ENCODE results near the gene IGF2R.
"Not testable (repeated sequence)": the region's sequence is repeated elsewhere in the genome, so short reads cannot be mapped to it uniquely, and the experiment has no call there.

Gene IGF2R

DNA sequence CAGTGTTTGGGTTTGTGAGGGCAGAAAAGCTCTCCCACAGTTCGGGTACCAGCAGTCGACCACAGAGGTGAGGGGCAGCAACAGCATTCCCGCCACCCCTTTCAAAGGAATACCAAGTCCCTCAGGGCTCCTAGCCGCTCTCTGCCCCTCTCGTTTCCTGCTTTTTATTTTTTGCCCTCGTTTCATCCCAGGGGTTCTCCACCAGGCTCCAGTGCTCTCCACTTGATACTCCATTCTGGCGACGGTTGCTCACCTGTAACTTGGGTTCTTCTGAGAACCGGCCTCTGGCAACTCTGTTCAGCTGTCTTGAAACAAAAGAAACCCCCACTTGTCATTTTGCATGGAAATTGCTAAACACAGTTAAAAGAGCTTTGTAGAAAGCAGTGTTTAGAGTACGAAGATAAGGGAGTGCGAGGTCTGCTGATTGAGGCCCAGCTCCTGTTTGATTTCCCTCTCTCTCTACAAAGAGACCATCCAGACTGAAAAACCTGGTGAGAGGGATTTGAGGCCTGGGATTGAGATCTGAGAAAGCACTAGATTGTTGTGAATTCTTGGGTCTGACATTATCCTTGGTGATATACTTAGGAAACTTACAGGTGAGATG lies 28.7 kb downstream of the IGF2R start:
- no peak for DNase-seq (ENCODE audit: low spot score)

DNA sequence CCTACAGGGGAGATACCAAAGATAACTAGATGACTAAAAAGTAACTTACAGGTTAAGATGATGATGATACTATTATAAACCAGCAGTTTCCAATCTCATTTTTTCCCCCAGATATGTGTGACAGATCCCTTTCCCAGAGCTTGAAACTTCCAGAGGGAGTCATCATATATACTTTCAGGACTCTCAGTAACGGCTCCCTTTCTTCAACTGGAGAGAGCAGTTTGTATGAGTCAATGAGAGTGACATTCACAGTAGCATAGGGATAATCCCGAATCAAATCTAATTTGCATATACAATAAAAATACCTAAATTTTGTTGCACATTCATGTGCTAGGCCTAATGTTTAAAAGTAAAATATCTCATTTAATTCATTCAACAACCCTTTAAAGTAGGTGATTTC lies 29.7 kb downstream of the IGF2R start:
- no peak for DNase-seq (ENCODE audit: low spot score)

DNA sequence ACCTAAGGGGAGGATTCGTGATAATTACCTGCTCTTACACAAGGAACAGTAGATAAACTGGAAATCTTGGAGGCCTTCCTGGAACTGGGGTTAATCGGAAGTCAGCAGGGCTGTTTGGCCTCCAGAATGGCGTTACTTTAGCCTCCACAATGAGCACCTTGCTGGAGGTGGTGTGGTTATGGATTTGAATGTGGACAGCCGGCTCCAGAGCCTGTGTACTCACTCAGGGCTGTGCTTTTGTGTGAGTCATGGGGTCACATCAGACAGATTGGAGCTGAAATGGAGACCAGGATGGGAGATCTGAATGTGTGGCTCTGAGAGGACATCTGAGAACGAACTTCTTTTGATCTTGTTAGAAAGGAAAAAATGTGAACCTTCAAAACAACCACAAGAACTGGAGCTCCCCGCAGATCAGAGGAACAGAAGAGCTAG lies 30.4 kb downstream of the IGF2R start:
- no peak for DNase-seq (ENCODE audit: low spot score)

DNA sequence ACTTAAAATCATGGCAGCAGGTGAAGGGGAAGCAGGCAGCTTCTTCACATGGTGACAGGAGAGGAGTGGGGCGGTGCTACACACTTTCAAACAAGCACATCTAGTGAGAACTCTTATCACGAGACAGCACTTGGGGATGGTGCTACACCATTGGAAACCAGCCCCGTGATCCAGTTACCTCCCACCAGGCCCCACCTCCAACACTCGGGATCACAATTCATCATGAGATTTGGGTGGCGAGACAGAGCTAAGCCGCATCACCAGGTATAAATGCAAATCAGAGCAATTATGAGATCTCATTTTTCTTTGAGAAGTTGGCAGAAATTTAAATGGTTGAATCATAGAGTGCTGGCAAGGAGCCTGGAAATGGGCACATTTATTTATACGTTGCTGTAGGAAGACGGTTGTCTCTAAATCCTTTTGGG lies 31.4 kb downstream of the IGF2R start:
- DNase-seq (ENCODE audit: low spot score), result no peak

DNA sequence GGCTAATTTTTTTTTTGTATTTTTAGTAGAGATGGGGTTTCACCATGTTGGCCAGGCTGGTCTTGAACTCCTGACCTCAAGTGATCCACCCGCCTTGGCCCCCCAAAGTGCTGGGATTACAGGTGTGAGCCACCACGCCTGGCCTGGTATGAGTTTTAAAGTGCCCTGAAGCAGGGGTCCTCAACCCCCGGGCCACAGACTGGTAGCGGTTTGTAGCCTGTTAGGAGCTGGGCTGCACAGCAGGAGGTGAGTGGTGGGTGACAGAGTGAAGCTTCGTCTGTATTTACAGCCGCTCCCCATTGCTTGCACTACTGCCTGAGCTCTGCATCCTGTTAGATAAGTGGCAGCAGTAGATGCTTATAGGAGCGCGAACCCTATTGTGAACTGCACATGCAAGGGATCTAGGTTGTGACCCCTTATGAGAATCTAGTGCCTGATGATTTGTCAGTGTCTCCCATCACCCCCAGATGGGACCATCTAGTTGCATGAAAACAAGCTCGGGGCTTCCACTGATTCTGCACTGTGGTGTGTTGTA lies 32.1 kb downstream of the IGF2R start:
- DNase-seq (ENCODE audit: low spot score), result not testable (repeated sequence)

DNA sequence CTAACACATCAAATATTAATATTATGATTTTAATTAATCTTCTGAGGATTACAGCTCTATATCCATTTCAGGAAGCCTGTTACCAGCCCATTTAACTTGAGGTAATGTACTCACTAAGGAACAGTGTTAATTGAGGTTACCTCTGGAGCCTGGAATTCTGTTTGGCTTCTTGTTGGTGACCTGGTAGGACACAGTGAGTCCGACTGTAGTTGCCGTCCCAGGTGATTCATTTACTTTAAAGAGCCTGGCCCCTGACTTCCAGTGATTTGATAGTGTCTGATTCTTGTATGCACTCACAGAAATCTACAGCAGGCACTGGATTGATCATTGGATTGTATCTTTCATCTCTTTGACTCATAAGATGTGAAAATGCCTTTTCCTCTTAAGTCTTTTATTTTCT lies 34.0 kb downstream of the IGF2R start:
- DNase-seq (ENCODE audit: low spot score), result no peak

DNA sequence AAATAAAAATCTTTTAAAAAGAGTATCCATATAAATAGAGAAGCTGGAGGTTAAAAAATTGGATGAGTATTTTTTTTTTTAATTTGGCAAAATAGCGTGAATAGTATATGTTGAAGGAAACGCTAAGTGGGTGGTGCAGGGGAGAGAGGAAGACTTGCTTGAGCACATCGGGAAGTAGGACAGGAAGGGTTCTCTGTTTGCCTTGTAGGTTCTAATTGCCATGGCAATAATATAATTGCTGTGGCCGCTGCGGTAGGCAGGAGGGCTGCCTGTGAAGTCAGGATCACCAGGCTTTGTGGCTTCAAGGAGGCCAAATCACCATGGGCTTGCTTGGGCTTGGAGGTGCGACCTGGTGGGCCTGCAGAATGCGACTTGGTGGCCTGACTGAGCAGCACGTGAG lies 35.1 kb downstream of the IGF2R start:
- no peak for DNase-seq (ENCODE audit: low spot score)

DNA sequence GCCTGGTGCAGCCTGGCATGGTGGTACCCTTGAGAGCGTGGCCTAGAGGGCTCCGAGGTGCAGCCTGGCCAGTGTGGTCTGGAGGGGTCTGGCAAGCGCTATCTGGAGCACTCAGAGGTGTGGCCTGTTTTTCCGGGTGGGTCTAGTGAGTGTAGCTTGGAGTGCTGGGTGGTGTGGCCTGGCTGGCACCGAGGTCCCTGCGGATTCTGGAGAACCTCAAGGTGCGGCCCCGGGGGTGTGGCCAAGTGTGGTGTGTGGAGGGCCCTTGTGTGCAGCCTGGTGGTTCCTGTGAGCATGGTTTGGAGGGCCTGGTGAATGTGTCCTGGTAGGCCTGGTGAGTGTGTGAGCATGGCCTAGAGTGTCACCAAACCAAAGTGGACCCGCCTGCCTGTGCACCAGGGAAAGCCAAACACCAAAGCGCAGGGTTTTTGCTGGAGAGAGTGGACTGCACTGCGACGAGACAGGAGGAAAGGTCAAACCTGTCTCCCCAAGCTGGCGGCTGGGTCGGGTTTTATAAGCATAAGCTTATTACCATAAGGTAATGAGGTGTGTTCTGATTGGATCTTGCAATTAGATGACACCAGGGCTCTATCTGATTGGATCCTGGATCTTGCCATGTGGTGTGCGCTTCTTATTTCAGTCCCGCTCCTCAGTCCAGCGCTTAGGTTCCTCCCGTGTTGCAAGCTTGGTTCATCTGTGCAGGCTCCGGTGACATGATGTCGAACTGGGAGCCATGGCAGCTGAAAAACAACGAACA lies 35.7 kb downstream of the IGF2R start:
- DNase-seq (ENCODE audit: low spot score), result no peak

DNA sequence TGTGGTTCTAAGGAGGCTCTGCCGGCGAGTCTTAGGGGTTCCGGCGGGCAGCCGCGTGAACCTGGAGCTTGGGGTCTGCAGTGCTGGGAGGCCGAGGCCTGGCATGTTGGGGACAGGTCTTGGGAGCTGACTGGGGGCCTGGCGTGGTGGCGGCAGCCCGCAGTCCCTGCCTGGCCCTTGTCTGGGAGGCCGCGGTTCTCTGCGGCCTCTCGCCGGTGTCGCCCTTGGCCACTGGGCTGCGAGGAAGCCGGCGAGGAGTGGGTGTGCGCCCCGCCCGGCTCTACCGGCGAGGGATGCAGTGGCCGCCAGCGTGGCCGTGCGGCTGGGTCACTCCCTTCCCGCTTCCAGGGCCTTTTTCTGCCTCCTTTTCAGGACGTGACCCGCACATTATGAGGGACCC lies 36.3 kb downstream of the IGF2R start:
- no peak for DNase-seq (ENCODE audit: low spot score)

DNA sequence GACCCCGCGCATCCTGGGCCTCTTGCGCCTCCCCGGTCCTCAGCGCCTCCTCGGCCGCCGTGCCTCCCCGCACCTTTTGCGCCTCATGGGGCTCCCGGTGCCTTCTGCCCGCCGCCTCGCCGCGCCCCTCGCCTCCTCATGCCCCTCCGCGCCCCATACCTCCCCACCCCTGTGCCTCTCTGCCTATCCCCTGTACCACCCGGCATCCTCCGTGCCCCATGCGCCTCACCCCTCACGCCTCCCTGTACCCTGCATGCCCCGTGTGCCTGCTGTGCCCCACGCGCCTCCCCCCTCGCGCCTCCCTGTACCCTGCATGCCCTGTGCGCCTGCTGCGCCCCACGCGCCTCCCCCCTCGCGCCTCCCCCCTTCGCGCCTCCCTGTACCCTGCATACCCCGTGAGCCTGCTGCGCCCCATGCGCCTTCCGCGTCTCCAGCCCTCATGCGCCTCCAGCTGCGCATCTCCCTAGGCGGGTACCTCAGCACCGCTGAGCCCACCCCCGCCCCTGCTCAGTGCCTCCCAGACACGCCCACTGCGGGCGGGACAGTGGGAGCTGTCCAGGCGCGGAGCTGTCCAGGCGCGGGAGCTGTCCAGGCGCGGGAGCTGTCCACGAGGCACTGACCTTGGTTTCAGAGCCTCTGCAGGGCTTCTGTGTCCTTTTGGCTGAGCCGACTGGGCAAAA lies 37.1 kb downstream of the IGF2R start:
- DNase-seq (ENCODE audit: low spot score), result no peak

DNA sequence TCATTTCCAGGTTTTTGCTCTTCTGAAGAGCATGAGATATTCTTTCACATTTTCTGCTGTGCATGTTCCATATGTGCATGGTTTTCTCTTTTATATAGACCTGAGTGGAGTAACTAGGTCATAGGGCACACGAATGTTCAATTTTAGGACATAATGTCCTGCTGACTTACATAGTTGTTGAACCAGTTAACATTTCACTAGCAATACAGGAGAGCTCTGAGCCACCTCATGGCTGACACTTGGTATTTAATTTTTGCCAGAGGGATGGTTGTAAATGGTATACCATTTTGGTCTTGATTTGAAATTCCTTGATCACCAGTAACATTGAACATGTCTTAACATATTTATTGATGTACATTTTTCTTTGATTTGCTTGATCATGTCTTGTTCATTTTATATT lies 38.3 kb downstream of the IGF2R start:
- DNase-seq (ENCODE audit: low spot score), result no peak

DNA sequence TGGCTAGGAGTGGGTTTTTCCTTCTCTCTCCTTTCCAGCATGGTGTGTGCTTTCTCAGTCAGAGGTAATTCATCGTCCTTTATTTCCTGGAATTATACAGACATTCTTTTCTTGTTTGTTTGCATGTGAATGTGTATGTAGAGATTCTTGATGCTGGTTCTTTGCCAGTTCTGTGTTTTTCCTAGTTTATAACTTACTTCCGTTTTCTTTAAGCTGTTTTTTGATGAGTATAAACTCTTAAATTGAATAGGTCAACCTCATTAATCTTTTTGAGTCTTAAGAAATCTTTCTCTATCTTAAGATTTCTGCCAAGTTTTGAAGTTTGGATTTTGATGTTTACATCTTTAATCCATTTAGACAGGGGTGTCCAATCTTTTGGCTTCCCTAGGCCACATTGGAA lies 38.7 kb downstream of the IGF2R start:
- no peak for DNase-seq (ENCODE audit: low spot score)

DNA sequence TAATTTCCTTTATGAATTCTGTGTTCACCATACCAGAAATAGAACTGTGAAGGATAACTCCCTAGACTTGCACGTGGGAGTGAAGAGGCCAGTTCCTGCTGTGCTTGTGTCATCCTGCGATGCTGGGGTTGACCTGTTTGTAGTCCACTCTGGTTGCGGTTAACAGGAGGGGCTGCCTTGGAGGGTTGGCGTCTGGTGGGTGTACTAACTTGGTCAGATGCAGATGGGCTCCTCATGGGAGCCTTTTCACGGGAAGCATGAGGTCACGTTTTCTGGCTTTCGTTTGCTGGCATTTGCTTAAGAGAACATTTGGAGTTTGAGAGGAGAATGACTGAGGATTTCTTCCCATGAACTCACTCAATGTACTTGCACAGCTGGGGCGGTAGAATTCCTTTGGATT lies 41.2 kb downstream of the IGF2R start:
- DNase-seq (ENCODE audit: low spot score), result no peak

DNA sequence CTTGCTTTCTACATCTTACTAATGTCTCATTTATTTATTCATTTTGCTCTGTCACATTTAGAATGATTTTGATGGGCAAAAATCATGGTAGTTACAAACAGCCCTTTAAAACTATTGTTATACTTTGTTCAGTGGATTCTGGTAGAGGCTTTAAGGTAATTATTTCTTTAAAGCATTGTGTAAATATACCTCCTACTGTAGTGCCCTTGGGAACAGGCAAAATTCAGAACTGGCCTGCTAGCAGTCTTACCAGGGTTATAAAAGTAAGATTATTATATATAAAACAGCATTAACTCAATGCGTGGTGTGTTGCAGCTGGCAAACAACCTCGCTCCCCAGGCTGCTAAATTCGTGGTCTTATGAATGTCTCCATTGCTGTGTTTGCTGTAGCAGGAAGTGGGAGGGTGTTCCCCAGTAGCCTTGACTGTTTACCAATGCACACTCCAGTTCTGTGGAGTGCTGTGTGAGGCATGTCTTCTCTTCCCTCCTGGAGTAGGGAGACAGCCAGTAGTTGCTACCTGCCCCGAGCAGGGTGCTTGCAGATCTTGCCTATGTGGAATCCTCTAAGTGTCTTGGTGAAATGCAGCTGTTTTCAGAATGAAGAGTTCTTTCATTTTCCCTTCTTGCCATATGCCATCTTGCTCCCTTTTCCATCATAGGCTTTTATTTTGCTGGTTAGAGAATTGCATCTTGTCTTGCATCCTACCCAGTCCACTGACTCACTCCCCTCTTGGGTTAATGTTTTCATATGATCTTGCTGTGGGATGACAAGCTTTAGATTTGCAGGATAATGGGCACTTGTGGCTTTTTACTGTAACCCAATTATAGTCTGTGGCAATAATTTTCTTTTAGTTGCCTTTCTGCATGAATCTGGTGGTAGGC lies 45.3 kb downstream of the IGF2R start:
- no peak for DNase-seq (ENCODE audit: low spot score)

DNA sequence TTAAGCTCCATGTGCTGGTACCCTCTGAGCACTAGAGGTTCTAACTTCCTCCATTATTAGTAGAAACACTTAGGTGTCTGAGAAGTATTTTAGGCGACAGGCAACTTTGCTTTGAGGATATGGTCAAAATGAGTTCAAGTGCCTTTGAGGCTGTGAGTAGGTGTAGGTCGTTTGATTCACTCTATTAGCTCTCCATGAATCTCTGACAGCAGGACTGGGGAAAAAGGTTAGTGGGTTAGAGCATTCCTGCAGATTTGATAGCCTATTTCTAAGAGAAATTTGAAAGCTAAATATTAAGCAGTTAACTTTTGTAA lies 45.9 kb downstream of the IGF2R start:
- no peak for DNase-seq (ENCODE audit: low spot score)

DNA sequence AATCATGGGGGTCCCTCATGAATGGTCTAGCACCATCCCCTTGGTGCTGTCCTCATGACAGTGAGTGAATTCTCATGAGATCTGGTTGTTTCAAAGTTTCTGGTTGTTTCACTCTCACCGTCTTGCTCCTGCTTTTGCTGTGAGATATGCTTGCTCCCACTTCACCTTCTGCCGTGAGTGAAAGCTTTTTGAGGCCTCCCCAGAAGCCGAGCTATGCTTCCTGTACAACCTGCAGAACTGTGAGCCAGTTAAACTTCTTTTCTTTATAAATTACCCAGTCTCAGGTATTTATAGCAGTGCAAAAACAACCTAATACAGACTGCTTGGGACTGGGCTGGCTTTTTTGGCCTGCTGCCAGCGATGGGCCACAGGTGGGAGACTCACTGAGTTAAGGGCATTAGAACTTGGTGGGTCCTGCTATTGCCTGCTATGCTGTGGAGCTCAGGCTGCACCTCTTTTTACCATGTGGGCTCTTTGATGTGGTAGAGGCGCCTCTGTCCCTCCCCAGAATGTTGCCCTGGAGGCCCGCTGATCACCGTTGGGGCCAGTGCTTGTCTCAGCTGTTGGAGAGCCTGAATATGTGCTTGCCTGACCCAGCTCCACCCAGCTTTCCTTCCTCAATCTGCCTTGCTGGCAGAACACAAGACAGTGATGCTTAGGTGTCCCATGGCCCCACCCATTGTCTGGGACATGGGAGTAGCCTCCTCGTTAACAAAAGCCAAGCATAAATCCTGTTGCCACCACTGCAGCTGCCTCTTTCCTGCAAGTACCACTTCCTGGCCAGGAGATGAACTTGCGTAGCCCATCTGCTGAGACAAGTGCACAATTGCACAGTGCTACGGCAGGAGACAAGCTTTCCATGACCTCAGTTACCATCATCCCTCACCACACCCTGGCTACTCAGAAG lies 47.1 kb downstream of the IGF2R start:
- DNase-seq (ENCODE audit: low spot score), result no peak

DNA sequence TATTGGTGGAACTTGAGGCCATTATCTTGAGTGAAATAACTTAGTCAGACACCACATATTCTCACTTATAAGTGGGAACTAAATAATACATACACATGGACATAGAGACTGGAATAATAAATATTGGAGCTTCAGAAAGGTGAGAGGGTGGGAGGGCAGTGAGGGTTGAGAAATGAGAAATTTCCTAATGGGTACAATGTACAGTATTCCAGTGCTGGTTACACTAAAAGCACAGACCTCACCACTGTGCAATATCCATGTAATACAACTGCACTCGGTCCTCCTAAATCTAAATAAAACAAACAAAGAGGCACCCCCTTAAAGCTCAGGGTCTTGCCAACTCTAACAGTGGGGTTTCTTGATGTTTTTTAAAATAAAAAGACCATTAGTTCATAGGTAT lies 53.2 kb downstream of the IGF2R start:
- no peak for DNase-seq (ENCODE audit: low spot score)

DNA sequence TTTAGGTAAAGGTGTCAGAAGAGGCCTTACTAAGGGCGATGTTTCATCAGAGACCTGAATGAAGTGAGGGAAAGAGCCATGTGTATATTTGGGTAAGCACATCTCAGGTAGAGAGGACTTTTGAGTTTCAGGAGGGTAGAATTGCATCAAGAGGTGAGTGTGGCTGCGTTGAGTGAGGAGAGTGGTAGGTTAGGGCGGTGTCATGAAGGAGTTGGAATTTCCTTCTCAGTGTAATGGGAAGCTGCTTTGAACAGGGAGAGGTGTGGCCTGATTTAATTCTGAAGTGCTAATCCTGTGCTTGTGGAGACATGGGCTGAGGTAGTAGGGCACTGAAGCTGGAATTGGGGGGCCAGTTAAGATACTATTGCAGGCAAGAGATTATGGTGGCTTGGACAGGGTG lies 53.9 kb downstream of the IGF2R start:
- DNase-seq (ENCODE audit: low spot score), result no peak

DNA sequence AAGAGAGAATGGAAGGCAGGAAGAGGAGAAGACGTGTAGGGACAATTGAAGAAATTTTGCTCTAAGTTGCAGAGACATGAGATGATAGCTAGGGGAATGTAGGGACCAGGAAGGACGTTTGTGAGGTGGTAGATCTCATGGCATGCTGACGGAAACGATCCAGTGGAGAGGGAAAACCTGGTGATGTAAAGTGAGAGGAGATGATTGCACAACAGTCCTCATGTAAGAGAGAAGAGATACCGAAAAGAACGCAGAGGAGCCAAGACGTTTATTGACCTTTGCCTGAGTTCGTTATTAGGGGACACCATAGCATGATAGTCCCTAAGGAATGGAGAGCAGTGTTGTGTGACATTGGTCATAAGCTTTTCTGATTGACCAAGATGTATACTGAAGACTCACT lies 55.3 kb downstream of the IGF2R start:
- no peak for DNase-seq (ENCODE audit: low spot score)

DNA sequence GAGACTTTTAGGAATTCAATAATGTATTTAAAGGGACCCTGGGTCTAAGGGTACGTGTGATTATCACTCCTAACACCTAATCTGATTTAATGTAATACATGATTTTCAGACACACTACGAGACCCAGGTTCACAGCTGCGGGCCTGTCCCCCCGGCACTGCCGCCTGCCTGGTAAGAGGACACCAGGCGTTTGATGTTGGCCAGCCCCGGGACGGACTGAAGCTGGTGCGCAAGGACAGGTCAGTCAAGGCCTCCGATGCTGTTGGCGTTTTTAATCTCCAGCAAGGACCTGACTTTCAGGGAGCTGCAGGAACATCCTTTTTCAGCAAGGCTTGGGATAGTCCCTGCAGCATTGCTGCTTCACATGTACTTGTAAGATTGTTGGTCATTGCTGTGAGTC lies 58.2 kb downstream of the IGF2R start:
- DNase-seq (ENCODE audit: low spot score), result no peak

DNA sequence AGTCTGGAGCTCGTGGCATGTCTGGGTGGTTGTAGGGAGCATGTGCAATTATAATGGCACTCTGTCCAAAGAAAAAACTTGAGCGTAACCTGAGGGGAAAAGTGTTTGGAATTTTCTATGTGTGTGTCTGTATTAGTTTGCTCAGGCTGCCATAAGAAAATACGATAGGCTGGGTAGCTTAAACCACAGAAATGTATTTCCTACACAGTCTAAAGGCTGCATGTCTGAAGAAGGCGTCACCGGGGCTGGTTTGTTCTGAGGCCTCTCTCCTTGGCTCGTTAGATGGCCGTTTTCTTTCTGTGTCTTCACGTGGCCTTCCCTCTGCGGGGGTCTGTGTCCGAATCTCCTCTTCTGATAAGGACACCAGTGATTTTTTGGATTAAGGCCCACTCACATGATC lies 59.0 kb downstream of the IGF2R start:
- DNase-seq (ENCODE audit: low spot score), result no peak
